ENCODE data around the gene GXYLT2.
"Not testable (repeated sequence)": the region's sequence is repeated elsewhere in the genome, so short reads cannot be mapped to it uniquely, and the experiment has no call there.

GXYLT2 gene

GRCh38 chr3:72907131-72907711 is 19.4 kb downstream of the GXYLT2 start:
- Mint-ChIP-seq H3K27ac (no peak overlapping the region), H3K4me3 (no peak overlapping the region), H3K27me3 (no peaks in the 10 kb centered on the region), H3K36me3 (no peaks in the 10 kb centered on the region), H3K4me1 (no peaks in the 10 kb centered on the region), H3K9me3 (no peaks in the 10 kb centered on the region)

- no peak overlapping the region for H3K4me3 Mint-ChIP-seq
- H3K27me3 Mint-ChIP-seq, result no peaks in the 10 kb centered on the region
- H3K4me1 Mint-ChIP-seq, result no peaks in the 10 kb centered on the region
- no peaks in the 10 kb centered on the region for H3K36me3 Mint-ChIP-seq
- no peaks in the 10 kb centered on the region for H3K9me3 Mint-ChIP-seq
- H3K27ac Mint-ChIP-seq, result no peak overlapping the region
Measured at GRCh38 chr3:72907731-72908620, 20.1 kb downstream of the GXYLT2 start.

- Mint-ChIP-seq H3K4me1 (no peaks in the 10 kb centered on the region), H3K27me3 (no peaks in the 10 kb centered on the region), H3K36me3 (no peaks in the 10 kb centered on the region), H3K9me3 (no peaks in the 10 kb centered on the region), H3K4me3 (no peak overlapping the region), H3K27ac (no peak overlapping the region)
Measured at GRCh38 chr3:72909591-72909990, 21.7 kb downstream of the GXYLT2 start.

GRCh38 chr3:72912532-72912931 is 24.7 kb downstream of the GXYLT2 start:
- Mint-ChIP-seq H3K4me1 (no peaks in the 10 kb centered on the region), H3K27ac (no peak overlapping the region), H3K27me3 (no peaks in the 10 kb centered on the region), H3K36me3 (no peaks in the 10 kb centered on the region), H3K4me3 (no peak overlapping the region), H3K9me3 (no peaks in the 10 kb centered on the region)

- no peak overlapping the region for H3K4me3 Mint-ChIP-seq
- H3K9me3 Mint-ChIP-seq, result no peaks in the 10 kb centered on the region
- H3K27me3 Mint-ChIP-seq, result no peaks in the 10 kb centered on the region
- H3K4me1 Mint-ChIP-seq, result no peaks in the 10 kb centered on the region
- no peak overlapping the region for H3K27ac Mint-ChIP-seq
- no peaks in the 10 kb centered on the region for H3K36me3 Mint-ChIP-seq
Measured at GRCh38 chr3:72914383-72914782, 26.5 kb downstream of the GXYLT2 start.

- Mint-ChIP-seq H3K4me1 (no peaks in the 10 kb centered on the region), H3K27ac (no peak overlapping the region), H3K36me3 (no peaks in the 10 kb centered on the region), H3K27me3 (no peaks in the 10 kb centered on the region), H3K4me3 (no peak overlapping the region), H3K9me3 (no peaks in the 10 kb centered on the region)
Measured at GRCh38 chr3:72916250-72916649, 28.4 kb downstream of the GXYLT2 start.

GRCh38 chr3:72919520-72919919 is 31.7 kb downstream of the GXYLT2 start:
- no peaks in the 10 kb centered on the region for H3K36me3 Mint-ChIP-seq
- no peaks in the 10 kb centered on the region for H3K27me3 Mint-ChIP-seq
- no peak overlapping the region for H3K4me3 Mint-ChIP-seq
- no peaks in the 10 kb centered on the region for H3K9me3 Mint-ChIP-seq
- no peaks in the 10 kb centered on the region for H3K4me1 Mint-ChIP-seq
- H3K27ac Mint-ChIP-seq, result no peak overlapping the region

- H3K36me3 Mint-ChIP-seq, result no peaks in the 10 kb centered on the region
- H3K9me3 Mint-ChIP-seq, result no peaks in the 10 kb centered on the region
Measured at GRCh38 chr3:72924055-72924454, 36.2 kb downstream of the GXYLT2 start.

GRCh38 chr3:72928781-72929735 is 41.2 kb downstream of the GXYLT2 start:
- H3K9me3 Mint-ChIP-seq, H3K4me3 Mint-ChIP-seq, H3K27me3 Mint-ChIP-seq, H3K4me1 Mint-ChIP-seq, H3K27ac Mint-ChIP-seq, H3K36me3 Mint-ChIP-seq: not testable (repeated sequence)

More at GRCh38 chr3:72924055-72924454, 36.2 kb downstream of the GXYLT2 start:
- Mint-ChIP-seq H3K4me3 (no peak overlapping the region), H3K27me3 (no peaks in the 10 kb centered on the region), H3K4me1 (no peaks in the 10 kb centered on the region), H3K27ac (no peak overlapping the region)

- Mint-ChIP-seq H3K36me3 (no peaks in the 10 kb centered on the region), H3K9me3 (no peaks in the 10 kb centered on the region), H3K27me3 (no peaks in the 10 kb centered on the region), H3K4me1 (no peaks in the 10 kb centered on the region), H3K27ac (no peak overlapping the region), H3K4me3 (no peak overlapping the region)
Measured at GRCh38 chr3:72930754-72931153, 42.9 kb downstream of the GXYLT2 start.

GRCh38 chr3:72932416-72932815 is 44.6 kb downstream of the GXYLT2 start:
- H3K4me1 Mint-ChIP-seq, result no peaks in the 10 kb centered on the region
- no peaks in the 10 kb centered on the region for H3K9me3 Mint-ChIP-seq
- H3K27ac Mint-ChIP-seq, result no peak overlapping the region
- no peaks in the 10 kb centered on the region for H3K36me3 Mint-ChIP-seq
- no peak overlapping the region for H3K4me3 Mint-ChIP-seq
- H3K27me3 Mint-ChIP-seq, result no peaks in the 10 kb centered on the region

GRCh38 chr3:72938471-72939265 is 50.8 kb downstream of the GXYLT2 start:
- H3K36me3 Mint-ChIP-seq, result no peaks in the 10 kb centered on the region
- no peak overlapping the region for H3K27ac Mint-ChIP-seq
- no peaks in the 10 kb centered on the region for H3K27me3 Mint-ChIP-seq
- H3K9me3 Mint-ChIP-seq, result no peaks in the 10 kb centered on the region
- H3K4me3 Mint-ChIP-seq, result no peak overlapping the region
- no peaks in the 10 kb centered on the region for H3K4me1 Mint-ChIP-seq

GRCh38 chr3:72941245-72941644 is 53.4 kb downstream of the GXYLT2 start:
- no peaks in the 10 kb centered on the region for H3K36me3 Mint-ChIP-seq
- H3K4me1 Mint-ChIP-seq, result peaks cover 5% of the 10 kb centered on the region
- no peaks in the 10 kb centered on the region for H3K27me3 Mint-ChIP-seq
- no peak overlapping the region for H3K4me3 Mint-ChIP-seq
- H3K9me3 Mint-ChIP-seq, result no peaks in the 10 kb centered on the region
- no peak overlapping the region for H3K27ac Mint-ChIP-seq

- Mint-ChIP-seq H3K4me1 (peaks cover 5% of the 10 kb centered on the region), H3K36me3 (no peaks in the 10 kb centered on the region), H3K27me3 (no peaks in the 10 kb centered on the region), H3K4me3 (no peak overlapping the region), H3K9me3 (no peaks in the 10 kb centered on the region), H3K27ac (no peak overlapping the region)
Measured at GRCh38 chr3:72942427-72942826, 54.6 kb downstream of the GXYLT2 start.

- Mint-ChIP-seq H3K27me3 (no peaks in the 10 kb centered on the region), H3K36me3 (no peaks in the 10 kb centered on the region), H3K4me1 (peaks cover 5% of the 10 kb centered on the region), H3K27ac (no peak overlapping the region), H3K9me3 (no peaks in the 10 kb centered on the region), H3K4me3 (no peak overlapping the region)
Measured at GRCh38 chr3:72944696-72945095, 56.9 kb downstream of the GXYLT2 start.
